HG03565 (cell line): Measurements from ENCODE around the gene TRAPPC14.

ENCODE experiments used
- ATAC-seq: cut with Tn5 transposase; IDR thresholded peaks from one replicate; pipeline ENCODE4 v1.9.1; 2021; ENCODE audit warnings: mild to moderate bottlenecking, moderate library complexity; ENCODE audit not compliant: unreplicated experiment

Gene TRAPPC14

GRCh38 chr7:100173806-100174495, 15.4 kb upstream of the TRAPPC14 start:
- no peak for ATAC-seq

- no peak for ATAC-seq
Observed at GRCh38 chr7:100171840-100172239, 13.3 kb upstream of the TRAPPC14 start.

- no peak for ATAC-seq
Observed at GRCh38 chr7:100171087-100171681, 12.7 kb upstream of the TRAPPC14 start.

- no peak for ATAC-seq
Observed at GRCh38 chr7:100170101-100170897, 11.8 kb upstream of the TRAPPC14 start.

GRCh38 chr7:100169147-100169850, 10.8 kb upstream of the TRAPPC14 start:
- no peak for ATAC-seq

- ATAC-seq: no peak
Observed at GRCh38 chr7:100167912-100168323, 9.4 kb upstream of the TRAPPC14 start.

- ATAC-seq: no peak
Observed at GRCh38 chr7:100166970-100167911, 8.7 kb upstream of the TRAPPC14 start.

GRCh38 chr7:100166317-100166940, 7.9 kb upstream of the TRAPPC14 start:
- ATAC-seq: no peak

- no peak for ATAC-seq
Observed at GRCh38 chr7:100163871-100164270, 5.3 kb upstream of the TRAPPC14 start.

- ATAC-seq: no peak
Observed at GRCh38 chr7:100163006-100163531, 4.5 kb upstream of the TRAPPC14 start.

- ATAC-seq: no peak
Observed at GRCh38 chr7:100160067-100160466, 1.5 kb upstream of the TRAPPC14 start.

GRCh38 chr7:100159099-100159623, 638 bp upstream of the TRAPPC14 start:
- no peak for ATAC-seq

GRCh38 chr7:100157334-100158228, 942 bp downstream of the TRAPPC14 start:
- ATAC-seq: no peak

- ATAC-seq: no peak
Observed at GRCh38 chr7:100157069-100157333, 1.5 kb downstream of the TRAPPC14 start.

GRCh38 chr7:100156331-100157068, 2.0 kb downstream of the TRAPPC14 start:
- no peak for ATAC-seq

GRCh38 chr7:100155553-100156317, 2.8 kb downstream of the TRAPPC14 start:
- ATAC-seq: no peak
